AG04450 (cell line): Measurements from ENCODE around the gene LETM1. TPM values are rescaled to one million over a fixed set of nuclear protein-coding genes. Genes with fewer than 3 reads are reported as not detected.

Experiments used
- CTCF ChIA-PET: fragments of 300-600, 350-600 bp; formaldehyde crosslinking; extraction: SDS; loops from one replicate; lab custom pipeline; 2022; ENCODE audit warnings: antibody characterized with exemption, inconsistent platforms; lab: Charles Lee
- POLR2A ChIA-PET: fragments of 350-600 bp; formaldehyde crosslinking; extraction: SDS; loops from one replicate; lab custom pipeline; 2021; ENCODE audit warnings: antibody characterized with exemption, inconsistent platforms; lab: Yijun Ruan, JAX
- DNase-seq: peaks from one replicate; pipeline ENCODE4 v3.0.0-alpha.2; 2011; ENCODE audit warnings: low read depth, low spot score
- H3K27ac ChIP-seq: one replicate; pipeline ENCODE4 v1.5.1; 2012; ENCODE audit warnings: low read depth, low read length, control low read depth
- H3K27me3 ChIP-seq: one replicate; pipeline ENCODE4 v1.6.0; 2012; ENCODE audit warnings: low read length; ENCODE audit not compliant: control insufficient read depth, insufficient read depth
- H3K4me3 ChIP-seq: 2 replicates; pipeline ENCODE4 v1.5.1; 2011; ENCODE audit warnings: mild to moderate bottlenecking, low read depth, low read length, control low read depth
- H3K9me3 ChIP-seq: 2 replicates; pipeline ENCODE4 v1.5.1; 2012; ENCODE audit warnings: low read length; ENCODE audit not compliant: control insufficient read depth, insufficient read depth
- polyA plus RNA-seq: library from polyadenylated mRNA; depleted of rRNA; stranded (reverse); fragments of >200 nt; gene quantifications from 2 replicates; pipeline ENCODE4 v1.2.3, GENCODE V29; 2011
- TF ChIP-seq, protein P1 (sequence below): IDR thresholded peaks from 2 replicates; pipeline ENCODE4 v1.5.1; 2011; ENCODE audit warnings: low read depth, low read length, control low read depth, inconsistent platforms

The LETM1 gene
- polyA plus RNA-seq, 1 experiment = 11.9 TPM

DNA sequence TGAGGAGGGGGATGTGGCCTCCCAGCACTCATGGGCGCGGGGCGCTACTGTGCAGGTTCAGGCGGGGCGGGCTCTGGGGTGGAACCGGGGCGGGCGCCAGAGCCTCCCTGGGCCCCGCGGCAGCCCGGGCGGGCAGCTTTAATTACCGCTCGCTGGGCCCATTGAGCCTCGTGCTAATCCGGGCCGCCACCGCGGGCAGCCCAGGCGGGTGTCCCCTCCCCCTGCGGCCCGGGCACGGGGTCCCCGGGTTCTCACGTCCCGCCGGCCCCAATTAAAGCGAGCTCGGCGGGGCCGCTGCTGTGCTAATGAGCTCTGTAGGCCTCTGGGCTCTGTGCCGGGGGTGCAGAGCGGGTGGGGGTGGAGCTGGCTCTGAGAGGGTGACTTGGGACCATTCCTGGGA, 85.7 kb downstream of the LETM1 start:
- TF ChIP-seq, protein P1, sequence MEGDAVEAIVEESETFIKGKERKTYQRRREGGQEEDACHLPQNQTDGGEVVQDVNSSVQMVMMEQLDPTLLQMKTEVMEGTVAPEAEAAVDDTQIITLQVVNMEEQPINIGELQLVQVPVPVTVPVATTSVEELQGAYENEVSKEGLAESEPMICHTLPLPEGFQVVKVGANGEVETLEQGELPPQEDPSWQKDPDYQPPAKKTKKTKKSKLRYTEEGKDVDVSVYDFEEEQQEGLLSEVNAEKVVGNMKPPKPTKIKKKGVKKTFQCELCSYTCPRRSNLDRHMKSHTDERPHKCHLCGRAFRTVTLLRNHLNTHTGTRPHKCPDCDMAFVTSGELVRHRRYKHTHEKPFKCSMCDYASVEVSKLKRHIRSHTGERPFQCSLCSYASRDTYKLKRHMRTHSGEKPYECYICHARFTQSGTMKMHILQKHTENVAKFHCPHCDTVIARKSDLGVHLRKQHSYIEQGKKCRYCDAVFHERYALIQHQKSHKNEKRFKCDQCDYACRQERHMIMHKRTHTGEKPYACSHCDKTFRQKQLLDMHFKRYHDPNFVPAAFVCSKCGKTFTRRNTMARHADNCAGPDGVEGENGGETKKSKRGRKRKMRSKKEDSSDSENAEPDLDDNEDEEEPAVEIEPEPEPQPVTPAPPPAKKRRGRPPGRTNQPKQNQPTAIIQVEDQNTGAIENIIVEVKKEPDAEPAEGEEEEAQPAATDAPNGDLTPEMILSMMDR = no peak
- DNase-seq = no peak
- POLR2A ChIA-PET = no interaction called here
- H3K27ac ChIP-seq = no peak overlapping the region
- H3K9me3 ChIP-seq = no peaks in the 10 kb centered on the region; the same call in 1 of the 2 replicates
- CTCF ChIA-PET = interaction anchor here (0.8 kb wide), 1 partner anchor 39 kb away, joined by 3 read pairs; no protein-coding TSS in a partner anchor
- no peak overlapping the region for H3K4me3 ChIP-seq
- peaks cover 4% of the 10 kb centered on the region for H3K27me3 ChIP-seq

DNA sequence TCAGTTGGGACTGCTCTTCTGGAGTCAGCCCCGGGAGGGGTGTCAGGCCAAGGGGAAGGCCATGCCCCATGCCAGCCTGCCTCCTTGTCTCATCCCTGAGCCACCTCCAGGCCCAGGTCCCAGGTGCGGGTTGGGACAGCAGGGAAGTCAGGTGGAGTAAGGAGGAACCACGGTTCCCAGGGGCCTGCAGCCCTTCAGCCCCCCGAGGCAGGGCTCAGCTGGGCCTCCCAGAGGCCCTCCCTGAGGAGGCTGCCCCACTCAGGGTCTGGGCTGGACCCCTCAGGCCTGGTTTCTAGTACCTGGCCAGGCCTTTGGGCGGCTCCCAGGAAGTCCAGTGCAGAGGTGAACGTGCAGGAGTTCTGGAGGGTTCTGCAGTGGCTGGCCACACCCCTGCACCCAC, 86.3 kb downstream of the LETM1 start:
- Histone ChIP-seq H3K4me3 (no peak overlapping the region), H3K9me3 (no peaks in the 10 kb centered on the region; the same call in 1 of the 2 replicates), H3K27ac (no peak overlapping the region), H3K27me3 (peaks cover 4% of the 10 kb centered on the region)
- POLR2A ChIA-PET = no interaction called here
- TF ChIP-seq, protein P1 = no peak
- no peak for DNase-seq
- CTCF ChIA-PET = no interaction called here

DNA sequence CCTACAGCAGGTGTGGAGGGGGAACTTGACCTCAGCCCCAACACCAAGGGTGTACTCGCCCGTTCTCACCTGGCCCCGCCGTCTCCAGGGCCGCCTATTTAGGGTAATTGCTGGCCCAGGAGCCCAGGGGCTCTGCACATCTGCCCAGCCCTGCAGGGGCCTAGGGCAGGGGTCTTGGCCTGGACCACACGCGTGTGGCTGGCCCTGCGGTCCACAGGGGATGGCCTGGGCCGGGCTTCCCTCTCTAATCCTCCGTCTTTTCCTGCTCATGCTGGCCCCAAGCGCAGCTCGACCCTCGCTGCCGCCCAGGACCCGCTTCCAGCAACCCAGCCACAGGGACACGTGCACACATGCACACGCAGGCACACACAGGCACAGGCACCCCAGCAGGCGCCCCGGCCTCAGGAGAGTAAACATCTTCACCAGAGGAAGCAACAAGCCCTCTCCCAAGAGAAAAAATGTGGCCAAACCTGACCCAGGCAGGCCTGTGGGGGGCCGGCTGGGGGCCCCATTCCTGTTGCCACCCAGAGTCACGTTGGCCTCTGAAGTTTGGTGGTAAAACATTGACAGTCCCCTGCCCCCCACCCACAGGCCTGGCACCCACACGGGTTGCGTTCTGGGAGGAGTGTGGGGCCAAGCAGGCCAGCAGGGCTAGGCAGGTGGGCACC, 87.5 kb downstream of the LETM1 start:
- TF ChIP-seq, protein P1 = no peak
- H3K27ac ChIP-seq = no peak overlapping the region
- no peak overlapping the region for H3K4me3 ChIP-seq
- no peak for DNase-seq
- ChIA-PET POLR2A (interaction anchor here (0.6 to 1.1 kb wide), 2 partner anchors 19 to 26 kb away, joined by 3 read pairs; no protein-coding TSS in a partner anchor), CTCF (interaction anchor here (0.6 to 1.2 kb wide), 16 partner anchors 9 to 827 kb away, joined by 3 to 9 read pairs (median 5); no protein-coding TSS in a partner anchor)
- peaks cover 4% of the 10 kb centered on the region for H3K27me3 ChIP-seq
- H3K9me3 ChIP-seq = no peaks in the 10 kb centered on the region; the same call in 1 of the 2 replicates

DNA sequence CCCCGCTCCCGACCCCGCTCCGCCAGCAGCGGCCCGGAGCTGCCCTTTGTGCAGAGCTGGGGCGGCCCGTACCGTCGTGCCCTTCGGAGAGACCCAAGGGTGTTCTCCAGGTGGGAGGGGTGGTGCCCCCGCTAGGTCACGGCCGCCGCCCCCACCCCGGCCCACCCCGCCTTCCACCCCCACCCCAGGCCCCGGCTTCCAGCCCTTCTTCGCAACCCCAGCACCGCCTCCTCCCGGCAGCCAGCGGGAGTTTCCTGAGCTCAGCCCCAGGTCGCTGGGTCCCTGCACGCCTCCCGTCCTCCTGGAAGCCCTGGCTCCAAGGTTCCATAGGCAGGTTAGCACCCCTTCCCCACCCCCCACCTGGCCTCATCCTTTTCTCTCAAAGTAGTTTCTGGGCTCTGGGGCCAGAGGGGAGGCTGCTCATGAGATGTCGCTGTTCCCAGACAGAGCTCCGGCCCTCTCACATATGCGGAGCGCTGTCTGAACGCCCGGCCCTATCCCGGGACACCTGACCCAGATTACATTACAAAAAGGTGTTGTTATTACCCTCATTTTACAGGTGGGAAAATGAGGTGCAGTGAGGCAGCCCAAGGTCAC, 88.1 kb downstream of the LETM1 start:
- DNase-seq = no peak
- TF ChIP-seq, protein P1 = peak; percentile 46
- no peak overlapping the region for H3K27ac ChIP-seq
- ChIA-PET POLR2A (interaction anchor here (1.1 kb wide), 1 partner anchor 26 kb away, joined by 3 read pairs; no protein-coding TSS in a partner anchor), CTCF (interaction anchor here (0.6 to 1.2 kb wide), 16 partner anchors 9 to 647 kb away, joined by 3 to 9 read pairs (median 5); no protein-coding TSS in a partner anchor)
- H3K27me3 ChIP-seq = peaks cover 4% of the 10 kb centered on the region
- H3K4me3 ChIP-seq = peak overlapping the region; percentile 44
- H3K9me3 ChIP-seq = no peaks in the 10 kb centered on the region; the same call in 1 of the 2 replicates
